Measurements from ENCODE around the gene RAPGEF3. TPM values are rescaled to one million over a fixed set of nuclear protein-coding genes. Genes with fewer than 3 reads are reported as not detected.

RAPGEF3 gene
- total and polyA plus RNA-seq, 2 of the 13 experiments (the other 11 are each of a cell fraction or from before 2014, with no cell fraction given), result 0.07 TPM

GRCh38 chr12:47775100-47775911, 16.6 kb upstream of the RAPGEF3 start:
- BruUV-seq (replicated peaks), result no TSS peak
- Histone ChIP-seq H3K27ac (ENCODE audit: extremely low read length, insufficient read depth, low read length) (no peak overlapping the region), H3K79me2 (ENCODE audit: insufficient read depth, low read length) (no peaks in the 10 kb centered on the region), H3K4me2 (ENCODE audit: low read depth, low read length) (no peak overlapping the region), H3K36me3 (replicated peaks in 1 of 2; ENCODE audit: control insufficient read depth in 1 of 2, insufficient read depth in 2 of 2, low read length in 2 of 2) (no peaks in the 10 kb centered on the region), H3K9me3 (ENCODE audit: low read length) (no peaks in the 10 kb centered on the region), H3K9ac (ENCODE audit: insufficient read depth, low read depth, low read length) (no peak overlapping the region), H3K4me1 (ENCODE audit: insufficient read depth, low read length) (peaks cover 42% of the 10 kb centered on the region), H4K20me1 (ENCODE audit: insufficient read depth, low read length) (no peaks in the 10 kb centered on the region), H3K27me3 (ENCODE audit: control insufficient read depth in 1 of 2, insufficient read depth in 2 of 2, low read length in 2 of 2) (peaks cover 3 to 8% of the 10 kb centered on the region in 2 experiments; a peak in 2 of 5 replicates), H3K4me3 (replicated peaks in 1 of 3; ENCODE audit: insufficient read depth in 1 of 3, low read depth in 2 of 3, low read length in 3 of 3) (no peak overlapping the region), H2AFZ (ENCODE audit: low read length) (no peak overlapping the region)
- FAIRE-seq, result no peak
- intact Hi-C loops (cut with micrococcal nuclease; ENCODE audit: unreplicated experiment) (loop anchor here (5.0 kb wide), 1 partner anchor 123 kb away; no protein-coding TSS in a partner anchor), in situ Hi-C loops (cut with HindIII; ENCODE audit: extremely low pct_ligation_motif_present, low pct_unique_long_range_greater_than_20kb) (loop anchor here (5.0 kb wide), 2 partner anchors 33 to 63 kb away; no protein-coding TSS in a partner anchor)
- ATAC-seq, result no peak
- ChIA-PET POLR2A (interaction anchor here (0.7 kb wide), 1 partner anchor 69 kb away, joined by 3 read pairs; the partner anchor contains the start of gene RPAP3), CTCF (ENCODE audit: low intra/inter-chr PET ratio, low total read pairs) (interaction anchor here (1.7 kb wide), 1 partner anchor 60 kb away, joined by 5 read pairs; no protein-coding TSS in a partner anchor)
- DNase-seq (ENCODE audit: low spot score), result no peak
- WGBS (ENCODE audit: low lambda C conversion rate), result 92% methylated on average over 10 of the region's 10 CpGs
- peak; percentile 78 for TF ChIP-seq MAFG (CRISPR knock-in tag; IDR thresholded peaks at IDR 0.05)
- no peak for TF ChIP-seq RFX1 (IDR thresholded peaks at IDR 0.05)
- TF ChIP-seq ZNF280D (CRISPR knock-in tag; IDR thresholded peaks at IDR 0.05), result no peak
- TF ChIP-seq MAFF (IDR thresholded peaks at IDR 0.05; ENCODE audit: low read depth, low read length), result peak; percentile 97
- no peak for TF ChIP-seq ZNF512B (CRISPR knock-in tag; IDR thresholded peaks at IDR 0.05; ENCODE audit: borderline replicate concordance)
- TF ChIP-seq YY1 (IDR thresholded peaks at IDR 0.05; ENCODE audit: insufficient read depth, insufficient replicate concordance, low read depth, low read length), result no peak
- peak; percentile 56; the same call in 1 of the 2 replicates for TF ChIP-seq NFE2 (CRISPR knock-in tag; IDR thresholded peaks at IDR 0.05)
- no peak for TF ChIP-seq FUBP1 (CRISPR knock-in tag; IDR thresholded peaks at IDR 0.05; ENCODE audit: borderline replicate concordance)
- no peak for TF ChIP-seq CCDC6 (CRISPR knock-in tag; IDR thresholded peaks at IDR 0.05)
- peak; percentile 97 to 98 for TF ChIP-seq MAFK (conservative IDR thresholded peaks at IDR 0.05 in 1 of 2, IDR thresholded peaks at IDR 0.05 in 1 of 2; ENCODE audit: low read length in 2 of 2)
- peak; percentile 93 for TF ChIP-seq NFE2L2 (IDR thresholded peaks at IDR 0.05; ENCODE audit: low read length)
- TF ChIP-seq NR3C1 (CRISPR knock-in tag; IDR thresholded peaks at IDR 0.05), result no peak
- no peak for TF ChIP-seq REXO4 (CRISPR knock-in tag; IDR thresholded peaks at IDR 0.05; ENCODE audit: borderline replicate concordance)
